Measurements from ENCODE around the gene UROC1.

UROC1 gene

DNA sequence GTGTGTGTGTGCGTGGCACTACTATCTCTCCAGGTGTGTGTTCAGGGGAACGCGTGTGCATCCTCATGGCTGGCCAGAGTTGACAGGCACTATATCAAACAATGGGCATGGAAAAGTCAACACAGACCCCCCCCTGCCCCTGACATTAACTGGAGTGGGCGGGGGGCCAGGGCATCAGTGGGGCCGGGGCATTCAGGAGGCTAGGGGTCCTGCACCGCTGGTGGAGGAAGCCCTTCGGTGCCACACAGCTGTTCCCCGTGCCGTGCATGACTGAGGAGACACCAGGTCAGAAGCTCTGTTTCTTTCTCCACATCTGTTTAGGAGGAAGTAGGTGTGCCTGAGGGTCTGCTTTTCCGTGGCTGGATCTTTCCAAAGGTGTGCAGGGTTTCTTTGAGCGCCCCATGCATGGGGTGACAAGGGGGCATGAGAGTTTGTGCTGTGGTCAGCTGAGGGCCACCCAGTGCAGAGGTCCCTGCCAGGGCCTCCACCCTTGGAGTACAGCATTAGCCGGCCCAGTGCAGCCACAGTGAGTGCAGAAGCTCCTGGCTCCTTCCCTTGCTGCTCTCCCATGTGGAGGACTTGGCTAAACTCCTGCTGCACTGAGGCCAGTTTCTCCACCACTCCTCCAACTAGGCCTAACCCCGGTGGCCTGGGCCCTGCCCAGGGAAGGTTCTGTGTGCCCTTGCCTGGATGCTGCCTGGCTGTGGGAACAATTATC lies 33.7 kb upstream of the UROC1 start:
- TF ChIP-seq, protein P1, sequence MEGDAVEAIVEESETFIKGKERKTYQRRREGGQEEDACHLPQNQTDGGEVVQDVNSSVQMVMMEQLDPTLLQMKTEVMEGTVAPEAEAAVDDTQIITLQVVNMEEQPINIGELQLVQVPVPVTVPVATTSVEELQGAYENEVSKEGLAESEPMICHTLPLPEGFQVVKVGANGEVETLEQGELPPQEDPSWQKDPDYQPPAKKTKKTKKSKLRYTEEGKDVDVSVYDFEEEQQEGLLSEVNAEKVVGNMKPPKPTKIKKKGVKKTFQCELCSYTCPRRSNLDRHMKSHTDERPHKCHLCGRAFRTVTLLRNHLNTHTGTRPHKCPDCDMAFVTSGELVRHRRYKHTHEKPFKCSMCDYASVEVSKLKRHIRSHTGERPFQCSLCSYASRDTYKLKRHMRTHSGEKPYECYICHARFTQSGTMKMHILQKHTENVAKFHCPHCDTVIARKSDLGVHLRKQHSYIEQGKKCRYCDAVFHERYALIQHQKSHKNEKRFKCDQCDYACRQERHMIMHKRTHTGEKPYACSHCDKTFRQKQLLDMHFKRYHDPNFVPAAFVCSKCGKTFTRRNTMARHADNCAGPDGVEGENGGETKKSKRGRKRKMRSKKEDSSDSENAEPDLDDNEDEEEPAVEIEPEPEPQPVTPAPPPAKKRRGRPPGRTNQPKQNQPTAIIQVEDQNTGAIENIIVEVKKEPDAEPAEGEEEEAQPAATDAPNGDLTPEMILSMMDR (IDR thresholded peaks at IDR 0.05; ENCODE audit: extremely low read depth, missing control alignments), result no peak

DNA sequence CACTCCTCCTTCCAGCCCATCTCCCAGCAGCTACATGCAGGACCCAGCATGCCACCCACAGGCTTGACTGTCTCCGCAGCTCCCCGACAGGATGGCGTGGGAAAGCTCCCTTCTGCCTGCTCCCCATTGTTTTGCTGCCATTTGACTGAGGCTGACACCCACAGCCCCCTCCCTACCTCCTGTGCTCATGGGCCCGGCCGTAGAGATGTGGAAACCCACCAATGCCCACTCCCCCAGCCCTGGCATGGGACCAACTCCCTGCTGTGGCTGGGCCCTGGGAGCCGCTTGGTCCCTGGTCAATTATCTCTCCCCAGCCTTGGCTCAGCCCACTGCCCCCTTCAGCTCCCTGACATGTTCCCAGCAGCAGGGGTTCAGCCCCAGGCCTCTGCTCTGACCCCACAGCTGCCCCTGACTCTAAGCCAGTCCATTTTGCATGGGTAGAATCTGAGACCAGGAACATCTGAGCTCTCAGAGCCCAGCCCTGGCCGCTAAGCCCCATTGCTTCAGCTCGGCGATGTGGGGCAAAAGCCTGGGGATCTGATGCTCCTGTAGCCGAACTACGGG lies 33.0 kb upstream of the UROC1 start:
- DNase-seq (ENCODE audit: low spot score), result no peak
- TF ChIP-seq, protein P1 (IDR thresholded peaks at IDR 0.05; ENCODE audit: extremely low read depth, missing control alignments), result no peak

More for the DNA sequence above, 33.7 kb upstream of the UROC1 start:
- DNase-seq (ENCODE audit: low spot score), result no peak

DNA sequence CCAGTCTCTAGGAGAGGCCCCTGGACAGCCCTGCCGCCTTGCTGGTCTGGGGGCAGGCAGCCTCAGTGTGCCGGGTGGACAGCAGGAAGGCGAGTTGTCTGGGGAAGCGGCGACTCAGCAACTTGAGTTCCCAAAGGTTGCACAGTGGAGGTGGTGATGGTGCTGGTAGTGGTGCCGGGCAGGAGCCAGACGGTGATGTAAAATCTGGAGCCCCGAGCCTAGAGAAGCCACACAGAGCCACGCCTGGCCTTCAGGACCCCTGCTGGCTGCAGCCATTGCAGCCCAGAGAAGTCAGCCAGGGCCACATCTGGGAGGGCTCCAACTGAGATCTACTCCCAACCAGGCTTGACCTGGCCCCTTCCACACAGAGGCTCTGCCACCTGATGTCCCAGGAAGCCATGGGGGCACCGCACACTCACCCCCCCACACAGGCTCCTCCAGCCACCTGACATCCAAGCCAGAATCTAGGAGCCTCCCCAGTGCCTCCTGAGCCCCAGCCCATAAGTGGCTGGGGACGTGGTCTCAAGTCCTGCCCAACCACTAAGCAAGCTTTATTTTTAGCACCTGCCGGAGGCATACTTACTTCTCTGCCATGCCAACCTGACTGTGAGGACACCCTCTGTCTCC lies 32.4 kb upstream of the UROC1 start:
- TF ChIP-seq, protein P1 (IDR thresholded peaks at IDR 0.05; ENCODE audit: extremely low read depth, missing control alignments), result no peak
- no peak for DNase-seq (ENCODE audit: low spot score)

DNA sequence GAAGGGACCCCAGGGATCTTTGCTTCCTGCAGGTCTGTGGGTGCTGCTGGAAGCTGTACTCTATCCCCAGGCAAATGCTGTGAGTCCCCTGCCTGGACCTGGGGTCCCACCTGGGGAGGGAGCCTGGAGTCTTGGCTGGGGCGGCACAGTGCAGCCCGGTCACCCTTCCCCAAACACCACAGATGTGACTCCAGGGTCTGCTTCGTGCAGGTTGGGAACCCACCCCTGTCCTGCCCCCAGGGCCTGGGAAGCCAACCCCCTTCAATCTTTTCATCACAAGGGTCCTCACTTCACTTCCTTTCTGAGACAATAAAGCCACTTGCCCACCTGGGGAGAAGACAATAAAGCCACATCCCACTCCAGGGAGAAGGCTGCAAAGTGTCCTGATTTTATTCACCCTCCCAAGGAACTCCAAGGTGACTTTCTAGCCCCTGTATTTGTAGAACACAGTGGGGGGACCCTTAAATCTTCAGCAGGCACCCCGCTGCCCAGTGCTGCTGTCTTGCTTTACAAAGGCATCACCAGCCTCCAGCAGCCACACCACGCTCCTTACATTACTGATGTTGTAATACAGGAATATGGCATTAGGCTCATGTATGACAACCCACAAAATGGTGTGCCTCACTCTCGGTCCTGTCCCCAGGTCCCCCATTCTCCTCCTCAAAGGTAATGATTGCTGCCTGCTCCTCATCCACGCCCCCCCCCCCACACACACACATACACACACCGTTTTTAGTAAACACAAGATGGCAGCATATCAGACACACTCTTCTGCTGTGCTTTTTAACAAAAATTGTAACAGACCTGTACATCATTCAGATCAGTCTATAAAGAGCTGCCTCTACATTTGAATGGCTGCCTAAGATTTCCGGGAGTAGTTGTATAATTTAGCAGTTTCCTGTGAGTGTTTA lies 31.2 kb upstream of the UROC1 start:
- no peak for DNase-seq (ENCODE audit: low spot score)
- TF ChIP-seq, protein P1 (IDR thresholded peaks at IDR 0.05; ENCODE audit: extremely low read depth, missing control alignments), result no peak

DNA sequence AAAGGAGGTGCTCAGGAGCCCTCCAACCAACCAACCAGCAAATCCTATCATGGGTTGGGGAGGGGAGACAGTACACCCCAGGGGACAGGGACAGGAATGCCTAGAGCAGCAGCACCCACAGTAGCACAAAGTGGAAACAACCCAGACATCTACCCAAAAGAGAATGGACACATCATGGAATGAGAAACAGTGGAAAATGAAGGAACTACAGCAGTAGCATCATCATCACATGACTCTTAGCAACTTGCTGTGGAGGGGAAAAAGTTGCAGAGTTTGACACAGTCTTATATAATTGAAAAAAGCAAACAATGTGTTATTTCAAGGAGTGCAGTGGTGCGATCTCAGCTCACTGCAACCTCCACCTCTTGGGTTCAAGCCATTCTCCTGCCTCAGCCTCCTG lies 30.1 kb upstream of the UROC1 start:
- no peak for DNase-seq (ENCODE audit: low spot score)
- TF ChIP-seq, protein P1 (IDR thresholded peaks at IDR 0.05; ENCODE audit: extremely low read depth, missing control alignments), result no peak

DNA sequence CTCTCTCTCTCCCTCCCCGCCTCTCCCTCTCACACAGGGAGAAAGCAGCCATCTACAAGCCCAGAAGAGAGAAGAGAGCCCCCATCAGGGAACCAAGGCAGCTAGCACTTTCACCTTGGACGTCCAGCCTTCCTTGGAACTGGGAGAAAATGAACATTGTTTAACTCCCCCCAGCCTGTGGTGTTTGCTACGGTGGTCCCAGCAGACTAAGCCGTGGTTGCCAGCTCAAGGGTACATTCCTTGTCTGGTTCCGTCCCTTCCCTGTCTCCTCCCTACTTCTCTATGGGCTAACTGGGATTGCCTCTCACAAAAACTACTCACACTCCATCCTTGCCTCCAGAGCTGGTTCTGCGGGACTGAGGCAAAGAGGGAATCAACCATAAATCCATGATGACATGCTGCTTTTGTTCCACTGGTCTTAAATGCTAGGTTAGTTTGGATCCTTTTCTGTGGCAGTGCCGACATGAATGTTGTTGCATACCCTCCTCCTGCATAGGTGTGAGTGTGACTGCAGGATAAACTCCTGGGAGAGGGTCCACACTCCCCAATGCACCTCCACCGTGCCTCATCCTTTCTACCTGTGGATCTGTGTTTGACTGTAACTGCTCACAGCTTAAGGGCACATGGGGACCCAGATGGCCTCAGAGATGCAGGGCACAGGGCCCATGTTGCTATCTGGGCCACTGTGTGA lies 29.1 kb upstream of the UROC1 start:
- TF ChIP-seq, protein P1 (IDR thresholded peaks at IDR 0.05; ENCODE audit: extremely low read depth, missing control alignments), result no peak
- no peak for DNase-seq (ENCODE audit: low spot score)
